Progenitor cell of endocrine pancreas (in vitro differentiated cells): Measurements from ENCODE around the gene NLRC5. TPM values are rescaled to one million over a fixed set of nuclear protein-coding genes. Genes with fewer than 3 reads are reported as not detected.

Source experiments
- DNase-seq: peaks from one replicate; pipeline ENCODE4 v3.0.0; 2021; ENCODE audit warnings: low spot score; ENCODE audit not compliant: unreplicated experiment
- H3K27ac Mint-ChIP-seq: 2 replicates; pipeline ENCODE4 v1.8.0; 2021; ENCODE audit warnings: mild to moderate bottlenecking, moderate library complexity, mixed read lengths
- H3K27me3 Mint-ChIP-seq: 2 replicates; pipeline ENCODE4 v1.8.0; 2021; ENCODE audit warnings: mixed read lengths
- H3K36me3 Mint-ChIP-seq: 2 replicates; pipeline ENCODE4 v1.8.0; 2022; ENCODE audit warnings: mixed read lengths; ENCODE audit not compliant: insufficient read depth
- H3K4me1 Mint-ChIP-seq: 2 replicates; pipeline ENCODE4 v1.8.0; 2021; ENCODE audit warnings: low read depth, mixed read lengths
- H3K4me3 Mint-ChIP-seq: 2 replicates; pipeline ENCODE4 v1.8.0; 2021; ENCODE audit warnings: low read depth, mild to moderate bottlenecking, moderate library complexity, mixed read lengths
- H3K9me3 Mint-ChIP-seq: 2 replicates; pipeline ENCODE4 v1.8.0; 2021; ENCODE audit warnings: low read depth, mixed read lengths
- total RNA-seq: library from RNA; stranded (reverse); gene quantifications from 2 replicates; pipeline ENCODE4 v1.2.1, GENCODE V29; 2021
- TF ChIP-seq, protein P1 (sequence below): fragments of 200-600 bp; sonication (generic); IDR thresholded peaks from one replicate; pipeline ENCODE4 v1.5.0; 2021; ENCODE audit warnings: antibody characterized with exemption, mild to moderate bottlenecking; ENCODE audit not compliant: unreplicated experiment

The NLRC5 gene
- total RNA-seq, 1 donor from 2014 or later: not detected

GRCh38 chr16:57102888-57103851 lies 113.8 kb downstream of the NLRC5 start:
- no peaks in the 10 kb centered on the region for H3K36me3 Mint-ChIP-seq
- H3K4me1 Mint-ChIP-seq: no peaks in the 10 kb centered on the region
- H3K27ac Mint-ChIP-seq: peak overlapping the region; percentile 41
- no peaks in the 10 kb centered on the region for H3K9me3 Mint-ChIP-seq
- peaks cover 13% of the 10 kb centered on the region for H3K27me3 Mint-ChIP-seq
- TF ChIP-seq, protein P1, sequence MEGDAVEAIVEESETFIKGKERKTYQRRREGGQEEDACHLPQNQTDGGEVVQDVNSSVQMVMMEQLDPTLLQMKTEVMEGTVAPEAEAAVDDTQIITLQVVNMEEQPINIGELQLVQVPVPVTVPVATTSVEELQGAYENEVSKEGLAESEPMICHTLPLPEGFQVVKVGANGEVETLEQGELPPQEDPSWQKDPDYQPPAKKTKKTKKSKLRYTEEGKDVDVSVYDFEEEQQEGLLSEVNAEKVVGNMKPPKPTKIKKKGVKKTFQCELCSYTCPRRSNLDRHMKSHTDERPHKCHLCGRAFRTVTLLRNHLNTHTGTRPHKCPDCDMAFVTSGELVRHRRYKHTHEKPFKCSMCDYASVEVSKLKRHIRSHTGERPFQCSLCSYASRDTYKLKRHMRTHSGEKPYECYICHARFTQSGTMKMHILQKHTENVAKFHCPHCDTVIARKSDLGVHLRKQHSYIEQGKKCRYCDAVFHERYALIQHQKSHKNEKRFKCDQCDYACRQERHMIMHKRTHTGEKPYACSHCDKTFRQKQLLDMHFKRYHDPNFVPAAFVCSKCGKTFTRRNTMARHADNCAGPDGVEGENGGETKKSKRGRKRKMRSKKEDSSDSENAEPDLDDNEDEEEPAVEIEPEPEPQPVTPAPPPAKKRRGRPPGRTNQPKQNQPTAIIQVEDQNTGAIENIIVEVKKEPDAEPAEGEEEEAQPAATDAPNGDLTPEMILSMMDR: no peak
- DNase-seq: no peak
- H3K4me3 Mint-ChIP-seq: no peak overlapping the region

DNA sequence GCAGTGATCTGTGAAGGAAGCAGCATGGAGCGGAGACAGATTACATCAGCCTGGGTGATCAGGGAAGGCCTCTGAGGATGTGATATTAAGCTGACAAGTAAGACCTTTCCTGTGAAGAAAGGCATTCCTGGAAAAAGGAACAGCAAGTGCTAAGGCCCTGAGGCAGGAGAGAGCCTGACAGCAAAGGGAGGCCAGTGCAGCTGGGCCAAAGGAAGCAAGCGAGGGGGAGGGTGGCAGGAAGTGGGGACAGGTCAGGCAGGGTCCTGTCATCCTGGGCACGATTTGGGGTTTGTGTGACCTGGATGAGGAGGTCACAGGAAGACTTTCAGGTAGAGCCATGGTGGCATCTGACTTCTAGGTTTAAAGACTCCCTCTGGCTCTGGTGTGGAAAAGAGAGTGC lies 115.3 kb downstream of the NLRC5 start:
- Mint-ChIP-seq H3K36me3 (no peaks in the 10 kb centered on the region), H3K27ac (no peak overlapping the region), H3K9me3 (no peaks in the 10 kb centered on the region), H3K27me3 (peaks cover 3% of the 10 kb centered on the region), H3K4me1 (no peaks in the 10 kb centered on the region), H3K4me3 (no peak overlapping the region)
- TF ChIP-seq, protein P1: no peak
- no peak for DNase-seq

- TF ChIP-seq, protein P1: no peak
- Mint-ChIP-seq H3K4me1 (no peaks in the 10 kb centered on the region), H3K4me3 (no peak overlapping the region), H3K27ac (no peak overlapping the region), H3K27me3 (peaks cover 3% of the 10 kb centered on the region), H3K9me3 (no peaks in the 10 kb centered on the region), H3K36me3 (no peaks in the 10 kb centered on the region)
- DNase-seq: no peak
These were observed 115.8 kb downstream of the NLRC5 start for GRCh38 chr16:57105184-57105583.

DNA sequence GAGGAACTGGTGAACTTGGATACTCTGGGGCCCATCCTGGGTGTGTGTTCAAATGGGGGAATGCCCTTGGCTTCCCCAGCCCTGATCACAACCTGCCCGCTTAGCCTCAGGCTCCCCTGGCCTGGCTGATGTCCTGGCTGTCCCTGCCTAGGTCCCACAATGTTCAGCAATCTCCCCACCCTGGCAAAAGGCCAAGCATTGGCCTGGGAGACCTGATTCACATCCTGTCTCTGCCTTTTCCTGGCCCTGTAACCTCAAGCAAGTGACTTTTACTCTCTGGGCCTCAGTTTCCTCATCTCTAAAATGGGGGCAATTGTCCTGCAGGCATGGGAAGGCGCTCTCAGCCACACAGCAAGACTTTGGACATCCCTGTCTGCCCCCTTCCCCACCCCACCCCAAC lies 117.4 kb downstream of the NLRC5 start:
- TF ChIP-seq, protein P1: no peak
- Mint-ChIP-seq H3K4me3 (no peak overlapping the region), H3K36me3 (no peaks in the 10 kb centered on the region), H3K4me1 (no peaks in the 10 kb centered on the region), H3K27ac (no peak overlapping the region), H3K27me3 (peaks cover 3% of the 10 kb centered on the region), H3K9me3 (no peaks in the 10 kb centered on the region)
- no peak for DNase-seq

GRCh38 chr16:57107321-57107922 lies 118.1 kb downstream of the NLRC5 start:
- Mint-ChIP-seq H3K4me3 (no peak overlapping the region), H3K27ac (no peak overlapping the region), H3K4me1 (no peaks in the 10 kb centered on the region), H3K9me3 (no peaks in the 10 kb centered on the region), H3K36me3 (no peaks in the 10 kb centered on the region), H3K27me3 (peaks cover 3% of the 10 kb centered on the region)
- TF ChIP-seq, protein P1: no peak
- no peak for DNase-seq
